ENCODE data around the gene IQCC.
"Not testable (repeated sequence)": the region's sequence is repeated elsewhere in the genome, so short reads cannot be mapped to it uniquely, and the experiment has no call there.

The IQCC gene
- total RNA-seq: 3.8 to 4.5 reads per million in 2 experiments

DNA sequence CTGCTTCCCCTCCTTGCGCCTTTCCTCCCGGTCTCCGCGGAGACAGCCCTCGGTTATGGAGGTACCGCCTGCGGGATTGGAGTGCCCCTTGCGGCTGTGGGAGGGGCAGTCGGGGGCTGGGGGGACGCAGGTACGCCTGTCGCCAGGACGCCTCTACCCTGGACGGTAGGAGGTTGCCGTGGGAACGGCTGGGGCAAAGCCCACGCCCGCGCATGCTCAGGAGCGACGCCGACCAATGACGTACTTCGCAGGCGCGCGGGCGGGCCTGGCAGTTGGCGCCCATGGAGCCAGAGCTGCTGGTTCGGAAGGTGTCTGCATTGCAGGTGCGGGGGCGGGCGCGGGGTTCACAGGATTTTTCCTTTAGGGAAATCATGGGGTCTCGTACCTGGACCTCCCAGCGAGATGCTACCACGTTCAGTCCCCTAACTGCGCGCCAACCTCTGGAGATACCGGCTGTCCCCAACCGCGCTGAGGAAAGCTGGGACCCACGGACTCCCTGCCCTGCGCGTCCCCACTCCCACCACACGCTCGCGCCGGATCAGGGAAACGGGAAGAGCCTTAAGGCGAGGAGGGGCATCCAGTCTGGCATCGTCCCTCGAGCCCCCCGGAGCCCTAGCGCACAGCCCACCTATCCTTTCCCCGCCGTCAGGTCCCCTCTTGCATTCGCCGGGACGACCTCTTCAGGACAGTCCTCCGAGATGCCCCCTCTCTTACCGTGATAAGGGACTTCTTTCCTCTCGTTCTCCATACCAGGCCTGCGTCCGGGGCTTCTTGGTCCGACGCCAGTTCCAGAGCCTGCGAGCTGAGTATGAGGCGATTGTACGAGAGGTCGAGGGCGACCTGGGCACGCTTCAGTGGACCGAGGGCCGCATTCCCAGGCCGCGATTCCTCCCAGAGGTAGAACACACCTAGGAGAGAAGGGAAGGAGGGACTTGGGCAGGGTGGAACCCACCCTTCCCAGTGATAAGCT lies at the start of gene IQCC:
IQCC (plus strand) TSS at position 271 of the 970 bp plus-strand sequence; CDS start at position 282, 11 bp downstream.
- DNase-seq (ENCODE audit: low read depth): peak; percentile 81

DNA sequence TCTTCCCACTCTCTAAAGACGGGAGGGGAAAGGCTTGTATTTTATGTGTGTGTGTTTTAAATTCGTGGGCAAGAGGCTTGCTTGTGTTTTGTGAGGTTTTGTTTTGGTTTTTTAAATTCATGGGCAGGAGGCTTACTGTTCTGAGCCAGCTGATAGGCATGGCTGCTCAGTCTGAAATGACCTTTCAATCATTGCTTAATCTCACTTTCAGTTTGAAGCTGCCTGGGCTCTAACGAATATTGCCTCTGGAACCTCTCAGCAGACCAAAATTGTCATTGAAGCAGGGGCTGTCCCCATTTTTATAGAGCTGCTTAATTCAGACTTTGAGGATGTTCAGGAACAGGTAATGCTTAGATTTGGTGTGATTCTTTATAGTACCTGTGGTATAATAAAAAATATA lies 46.3 kb upstream of the IQCC start:
- no peak for DNase-seq (ENCODE audit: low read depth)

DNA sequence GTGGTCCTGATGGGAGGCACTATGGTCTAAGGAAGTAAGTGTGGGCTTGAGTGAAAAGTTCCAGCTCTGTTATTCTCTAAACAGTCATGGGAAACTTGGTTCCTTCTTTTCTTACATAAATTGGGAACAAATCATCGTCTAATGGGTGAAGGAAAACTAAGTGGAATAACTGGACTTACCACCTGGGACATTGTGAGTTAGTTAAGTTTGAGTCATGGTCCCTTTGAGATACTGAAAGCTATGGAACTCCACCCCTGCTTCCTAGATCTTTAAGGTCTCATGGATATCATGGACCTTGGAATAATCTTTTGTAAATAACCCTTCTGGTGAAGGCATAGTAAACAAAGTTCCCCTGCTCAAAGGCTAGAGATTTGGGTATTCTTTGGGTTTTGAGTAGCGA lies 42.1 kb upstream of the IQCC start:
- no peak for DNase-seq (ENCODE audit: low read depth)

DNA sequence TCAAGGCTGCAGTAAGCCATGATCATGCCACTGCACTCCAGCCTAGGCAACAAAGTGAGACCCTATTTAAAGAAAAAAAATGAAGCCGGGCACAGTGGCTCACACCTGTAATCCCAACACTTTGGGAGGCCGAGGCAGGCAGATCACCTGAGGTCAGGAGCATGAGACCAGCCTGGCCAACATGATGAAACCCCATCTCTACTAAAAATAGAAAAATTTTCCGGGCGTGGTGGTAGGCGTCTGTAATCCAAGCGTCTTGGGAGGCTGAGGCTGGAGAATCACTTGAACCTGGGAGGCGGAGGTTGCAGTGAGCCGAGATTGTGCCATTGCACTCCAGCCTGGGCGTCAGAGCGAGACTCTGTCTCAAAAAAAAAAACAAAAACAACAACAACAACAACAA lies 39.8 kb upstream of the IQCC start:
- DNase-seq (ENCODE audit: low read depth): not testable (repeated sequence)

DNA sequence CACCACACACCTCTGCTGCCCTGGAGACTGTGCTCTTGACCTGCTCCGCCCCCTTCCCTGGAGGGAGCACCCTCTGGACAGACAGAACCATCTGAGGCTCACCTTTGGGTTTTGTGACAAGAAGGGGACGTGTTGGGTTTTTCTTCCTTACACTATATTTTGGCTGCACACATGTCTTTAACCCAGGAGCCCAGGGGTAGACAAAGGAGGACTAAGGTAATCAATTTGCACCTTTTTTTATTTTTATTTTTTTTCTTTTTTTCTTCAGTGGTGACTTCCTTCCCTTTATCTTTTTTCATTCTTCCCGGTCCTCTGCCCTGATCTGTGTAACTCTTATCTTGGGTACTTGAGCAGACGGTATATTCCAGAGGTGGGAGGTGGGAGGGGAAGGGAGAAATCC lies 34.5 kb upstream of the IQCC start:
- no peak for DNase-seq (ENCODE audit: low read depth)

DNA sequence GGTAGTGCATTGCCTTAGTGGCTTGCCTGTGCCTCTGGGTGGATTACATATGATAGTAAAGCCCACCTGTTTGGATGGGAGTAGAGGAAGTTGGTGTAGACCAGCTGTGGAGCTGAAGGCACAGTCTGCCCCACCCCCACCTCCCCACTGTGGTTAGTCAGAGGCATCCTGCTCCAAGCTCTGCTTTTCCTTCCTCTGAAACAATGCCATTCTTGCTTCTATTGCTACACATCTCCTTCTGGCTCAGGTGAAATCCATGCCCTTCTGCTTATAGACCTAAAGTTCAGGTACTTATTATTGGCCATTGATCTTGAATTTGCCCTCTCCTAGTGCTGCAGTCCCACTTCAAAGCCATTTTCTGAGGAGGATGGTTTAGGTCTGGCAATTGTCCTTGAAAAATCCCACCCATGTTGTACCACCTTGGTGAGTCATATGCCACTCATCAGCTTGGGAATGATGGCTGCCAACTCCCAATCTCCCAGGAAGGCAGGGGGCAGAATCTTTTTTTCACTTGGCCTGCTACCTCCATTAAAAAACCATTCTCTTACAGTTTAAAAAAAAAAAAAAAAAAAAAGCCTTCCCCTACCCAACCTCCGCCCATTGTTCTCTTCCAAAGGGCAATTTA lies 32.7 kb upstream of the IQCC start:
- DNase-seq (ENCODE audit: low read depth): no peak

DNA sequence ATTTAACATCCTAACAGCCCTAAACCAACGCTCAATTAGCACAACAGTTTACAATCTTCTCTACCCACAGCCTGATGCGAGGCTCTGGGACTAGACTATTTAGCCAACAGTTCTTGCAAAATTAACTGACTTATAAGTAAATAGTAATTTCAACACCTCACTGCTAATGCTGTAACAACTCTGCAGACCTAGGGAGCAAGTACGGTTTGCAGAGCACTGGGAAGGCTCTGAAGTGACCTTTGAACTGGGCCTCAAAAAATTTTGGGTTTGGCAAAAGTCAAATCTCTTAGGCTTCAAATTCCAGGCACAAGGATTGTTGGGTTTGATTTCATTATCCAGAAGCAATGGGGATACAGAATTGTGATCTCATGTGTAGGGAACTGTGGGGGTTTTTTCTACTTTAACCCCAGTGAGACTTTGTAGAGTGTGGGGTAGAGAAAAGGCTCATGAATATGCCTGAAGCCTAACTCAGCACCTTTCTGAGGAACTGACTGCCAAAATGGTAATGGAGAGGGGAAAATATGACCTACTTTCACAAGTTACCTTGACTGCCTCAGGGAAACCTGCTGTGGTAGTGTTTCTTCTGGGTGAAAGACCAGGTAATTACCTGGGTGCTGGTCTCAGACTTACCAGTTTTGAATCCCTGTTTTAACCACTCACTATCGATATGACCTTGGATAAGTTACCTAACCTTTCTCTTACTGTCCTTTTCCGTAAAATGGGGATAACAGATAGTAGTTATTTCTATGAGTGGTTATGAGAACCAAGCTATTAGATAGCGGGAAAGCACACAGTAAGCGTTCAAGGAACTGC lies 26.9 kb upstream of the IQCC start:
- DNase-seq (ENCODE audit: low read depth): no peak

DNA sequence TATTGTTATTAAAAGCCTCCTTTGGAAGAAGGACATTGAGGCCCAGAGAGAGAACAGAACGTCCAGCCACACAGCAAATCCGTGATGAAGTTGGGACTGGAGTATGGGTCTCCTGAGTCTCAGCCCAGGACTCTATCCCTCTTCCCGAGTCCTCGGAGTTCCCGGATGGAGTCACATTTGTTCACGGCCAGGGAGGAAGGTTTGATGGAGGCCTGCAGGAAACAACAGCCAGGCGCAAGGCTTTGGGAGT lies 26.4 kb upstream of the IQCC start:
- no peak for DNase-seq (ENCODE audit: low read depth)

DNA sequence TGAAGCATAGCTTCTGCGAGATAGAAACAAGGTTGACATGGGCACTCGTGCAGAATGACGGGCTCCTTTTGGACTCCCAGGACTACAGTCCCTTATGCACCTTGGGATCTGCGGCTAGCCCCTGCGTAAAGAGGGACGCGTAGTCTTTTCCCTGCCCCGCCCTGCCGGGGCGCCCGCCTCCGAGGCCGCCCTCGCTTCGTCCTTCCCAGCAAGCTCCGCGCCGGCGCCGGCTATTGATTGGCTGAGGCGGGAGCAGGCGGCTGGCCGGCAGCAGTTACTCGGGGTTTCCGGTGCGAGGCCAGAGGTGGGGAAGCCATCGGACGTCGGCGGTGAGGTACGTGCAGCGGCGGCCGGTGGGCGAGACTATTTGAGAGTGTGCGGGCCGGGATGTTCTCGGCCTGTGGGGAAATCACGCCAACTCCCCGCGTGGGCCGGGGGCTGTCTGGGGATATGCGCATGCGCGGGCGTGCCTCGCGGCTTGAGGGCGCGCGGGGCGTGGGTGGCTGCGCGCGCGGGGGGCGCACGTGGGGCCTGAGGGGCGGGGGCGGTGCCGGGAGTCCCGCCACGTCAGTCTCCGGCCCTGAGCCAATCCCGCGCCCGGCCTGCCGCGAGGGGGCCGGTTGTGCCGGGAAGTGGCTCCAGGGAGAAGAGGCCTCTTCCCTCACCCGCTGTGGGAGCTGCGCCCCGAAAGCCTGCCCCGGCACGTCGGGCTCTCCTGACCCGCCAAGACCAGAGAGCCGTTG lies 25.9 kb upstream of the IQCC start, which contains the start of gene TXLNA:
TXLNA (plus strand) TSS at position 233 of the 743 bp plus-strand sequence. CDS start 671 bp downstream, outside the sequence.
- peak; percentile 80 for DNase-seq (ENCODE audit: low read depth)

DNA sequence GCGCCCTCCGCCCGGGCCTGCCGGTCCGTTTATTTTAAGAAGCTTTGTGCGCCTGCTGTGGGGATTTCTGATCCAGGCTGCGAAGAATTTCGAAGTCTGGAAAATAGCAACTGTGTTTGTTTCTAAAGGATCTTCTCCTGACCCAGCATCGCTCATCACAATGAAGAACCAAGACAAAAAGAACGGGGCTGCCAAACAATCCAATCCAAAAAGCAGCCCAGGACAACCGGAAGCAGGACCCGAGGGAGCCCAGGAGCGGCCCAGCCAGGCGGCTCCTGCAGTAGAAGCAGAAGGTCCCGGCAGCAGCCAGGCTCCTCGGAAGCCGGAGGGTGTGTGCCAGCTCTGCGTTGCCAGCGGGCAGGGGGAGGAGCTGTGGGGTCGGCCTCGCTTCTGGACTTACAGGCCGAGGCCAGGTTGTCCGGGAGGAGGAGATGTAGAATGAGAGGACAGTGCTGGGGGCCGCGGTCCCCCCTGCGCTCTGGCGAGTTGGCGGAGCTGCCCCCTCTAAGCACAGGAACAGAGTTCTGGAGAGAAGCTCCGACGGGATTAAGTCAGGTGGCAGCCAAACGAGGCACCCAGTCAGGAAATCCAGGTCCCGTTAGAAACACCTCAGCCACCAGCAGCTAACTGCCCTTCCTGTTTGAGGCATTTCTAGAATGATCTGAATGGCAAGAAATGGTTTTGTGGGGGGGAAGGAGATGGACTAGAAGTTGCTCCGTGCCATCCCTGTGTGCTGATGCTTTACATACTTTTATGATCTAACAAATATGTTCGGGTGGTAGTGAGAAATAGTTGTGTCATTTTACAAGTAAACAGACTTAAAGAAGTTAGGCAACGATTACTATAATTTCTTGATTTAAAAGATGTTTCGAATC lies 25.0 kb upstream of the IQCC start:
- DNase-seq (ENCODE audit: low read depth): no peak

DNA sequence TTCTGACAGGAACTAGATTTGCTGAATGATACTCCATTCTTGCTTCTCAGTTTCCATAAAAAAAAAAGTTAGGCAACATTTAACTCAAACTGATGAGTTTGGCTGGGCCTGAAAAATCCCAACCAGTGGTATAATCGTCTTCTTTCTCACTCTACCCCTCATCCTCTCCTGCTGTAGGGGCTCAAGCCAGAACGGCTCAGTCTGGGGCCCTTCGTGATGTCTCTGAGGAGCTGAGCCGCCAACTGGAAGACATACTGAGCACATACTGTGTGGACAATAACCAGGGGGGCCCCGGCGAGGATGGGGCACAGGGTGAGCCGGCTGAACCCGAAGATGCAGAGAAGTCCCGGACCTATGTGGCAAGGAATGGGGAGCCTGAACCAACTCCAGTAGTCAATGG lies 24.4 kb upstream of the IQCC start:
- no peak for DNase-seq (ENCODE audit: low read depth)

DNA sequence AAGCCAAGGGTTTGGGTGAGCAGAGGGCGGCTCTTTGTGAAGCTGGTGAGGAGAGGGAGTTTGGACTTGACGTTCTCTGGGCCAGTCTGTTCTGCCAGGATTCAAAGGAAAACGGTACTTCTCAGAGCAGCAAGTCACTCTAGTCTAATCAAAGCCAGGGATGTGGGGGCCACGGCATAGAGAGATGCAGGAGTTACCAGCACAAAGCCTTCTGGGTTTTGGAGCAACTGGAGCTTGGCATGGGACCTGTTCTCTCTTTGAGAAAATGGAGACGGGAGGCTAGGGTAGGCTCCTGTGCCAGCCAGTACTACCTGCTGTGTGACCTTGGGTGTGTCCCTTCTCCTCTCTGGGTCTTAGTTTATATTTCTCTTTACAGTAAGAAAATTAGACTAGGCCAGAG lies 23.9 kb upstream of the IQCC start:
- no peak for DNase-seq (ENCODE audit: low read depth)

DNA sequence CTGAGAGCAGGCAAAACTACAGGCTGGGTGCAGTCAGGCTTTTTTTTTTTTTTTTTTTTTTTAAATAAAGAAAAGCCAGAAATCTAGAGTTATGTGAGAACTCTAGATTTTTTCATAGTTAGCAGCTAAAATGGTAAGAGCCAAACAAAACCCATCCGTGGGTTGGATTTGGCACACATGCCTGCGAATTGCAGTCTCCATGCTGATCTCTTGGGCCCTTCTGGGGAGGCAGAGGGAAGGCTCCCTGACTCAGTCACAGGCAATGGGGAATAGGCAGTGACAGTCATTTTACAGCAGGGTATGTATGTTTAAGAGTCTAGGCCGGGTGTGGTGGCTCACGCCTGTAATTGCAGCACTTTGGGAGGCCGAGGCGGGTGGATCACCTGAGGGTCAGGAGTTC lies 23.4 kb upstream of the IQCC start:
- no peak for DNase-seq (ENCODE audit: low read depth)

DNA sequence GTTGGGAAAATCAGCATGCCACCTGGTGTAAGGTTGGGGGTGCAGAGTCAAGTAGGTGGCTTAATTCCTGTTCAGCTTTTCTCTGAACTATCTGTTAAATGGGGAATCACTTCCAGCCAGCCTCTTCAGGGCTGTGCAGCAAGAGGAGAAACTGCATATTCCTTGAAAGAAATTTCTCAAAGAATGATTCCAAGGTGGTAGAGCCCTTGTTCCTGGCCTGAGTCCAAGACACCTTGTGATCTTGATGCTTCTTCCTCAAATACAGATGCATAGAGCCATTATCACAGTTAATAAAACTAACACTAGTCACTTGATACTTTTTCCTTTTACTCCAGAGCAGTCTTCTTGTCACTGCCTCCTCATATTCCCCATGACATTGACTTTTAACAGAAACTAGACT lies 20.8 kb upstream of the IQCC start:
- DNase-seq (ENCODE audit: low read depth): no peak

DNA sequence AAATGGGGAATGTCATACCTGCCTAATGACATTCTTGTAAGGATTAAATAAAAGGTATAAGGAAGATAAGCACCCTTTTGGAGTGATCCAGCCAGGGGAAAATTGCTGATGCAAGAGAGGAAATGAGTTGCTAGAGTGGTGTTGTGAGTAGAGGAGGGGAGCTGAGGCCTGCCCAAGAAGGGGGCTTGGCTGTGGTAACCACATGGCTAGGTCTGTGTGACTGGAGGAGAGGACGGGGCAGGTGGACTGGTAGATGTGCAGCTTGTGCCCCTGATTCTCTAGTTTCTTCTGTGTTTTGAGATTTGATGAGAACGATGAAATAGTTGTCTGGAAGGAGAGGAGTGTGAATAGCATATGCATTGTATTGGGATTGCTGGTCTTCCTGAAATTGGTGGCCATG lies 19.4 kb upstream of the IQCC start:
- DNase-seq (ENCODE audit: low read depth): no peak

DNA sequence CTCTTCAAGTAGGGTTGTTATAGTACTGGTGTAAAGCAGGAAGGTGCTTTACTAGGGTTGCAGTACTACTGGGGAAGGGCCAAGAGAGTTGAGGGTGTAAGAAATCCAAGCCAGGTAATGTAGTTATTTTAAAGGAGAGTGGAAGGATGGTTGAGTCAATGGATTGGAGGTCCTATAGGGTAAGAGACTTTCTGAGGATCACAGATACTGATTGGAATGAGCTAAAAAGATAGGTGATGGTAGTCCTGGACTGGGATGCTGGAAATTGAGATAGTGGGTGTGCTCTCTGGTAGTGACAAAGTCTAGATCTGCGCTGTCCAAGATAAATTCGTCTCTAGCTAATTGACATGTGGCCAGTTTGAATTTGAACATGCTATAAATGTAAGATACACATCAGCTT lies 19.0 kb upstream of the IQCC start:
- DNase-seq (ENCODE audit: low read depth): no peak

DNA sequence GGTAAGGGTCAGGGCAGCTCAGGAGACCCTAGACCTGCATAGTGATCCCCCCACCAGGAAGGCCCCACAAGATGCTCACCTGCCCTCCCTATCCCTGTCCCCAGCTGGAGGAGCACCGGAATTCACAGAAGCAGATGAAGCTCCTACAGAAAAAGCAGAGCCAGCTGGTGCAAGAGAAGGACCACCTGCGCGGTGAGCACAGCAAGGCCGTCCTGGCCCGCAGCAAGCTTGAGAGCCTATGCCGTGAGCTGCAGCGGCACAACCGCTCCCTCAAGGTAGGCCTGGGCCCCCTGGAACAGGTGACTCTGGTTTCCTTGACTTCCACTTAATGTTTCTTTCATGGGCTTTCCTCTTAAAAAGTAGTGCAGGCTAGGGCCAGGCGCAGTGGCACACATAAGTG lies 17.6 kb upstream of the IQCC start:
- DNase-seq (ENCODE audit: low read depth): no peak

DNA sequence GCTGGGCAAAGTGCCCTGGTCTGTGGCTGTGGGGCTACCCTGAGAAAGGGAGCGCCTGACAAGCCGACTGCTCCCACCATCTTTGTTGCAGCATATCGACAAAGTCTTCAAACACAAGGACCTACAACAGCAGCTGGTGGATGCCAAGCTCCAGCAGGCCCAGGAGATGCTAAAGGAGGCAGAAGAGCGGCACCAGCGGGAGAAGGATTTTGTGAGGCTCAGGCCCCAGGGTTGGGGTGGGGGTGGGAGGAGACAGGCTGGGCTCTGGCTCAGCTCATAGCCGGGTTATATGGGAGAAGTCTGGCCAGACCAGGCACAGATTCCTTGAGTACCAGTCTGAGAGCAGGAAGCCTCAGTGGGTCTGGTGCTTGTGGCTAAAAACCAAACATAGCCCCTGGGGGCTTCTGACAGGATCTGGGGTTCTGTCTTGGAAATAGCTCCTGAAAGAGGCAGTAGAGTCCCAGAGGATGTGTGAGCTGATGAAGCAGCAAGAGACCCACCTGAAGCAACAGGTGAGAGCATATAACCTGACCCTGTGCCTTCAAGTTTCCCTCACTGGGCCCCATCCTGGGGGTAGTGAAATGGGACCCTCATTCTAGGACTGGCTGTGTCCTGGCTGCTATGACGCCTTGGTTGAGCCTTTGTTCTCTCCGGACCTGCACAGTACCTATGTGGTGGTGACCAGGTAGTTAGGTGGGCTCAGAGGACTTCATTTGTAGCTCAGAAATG lies 13.1 kb upstream of the IQCC start:
- no peak for DNase-seq (ENCODE audit: low read depth)

DNA sequence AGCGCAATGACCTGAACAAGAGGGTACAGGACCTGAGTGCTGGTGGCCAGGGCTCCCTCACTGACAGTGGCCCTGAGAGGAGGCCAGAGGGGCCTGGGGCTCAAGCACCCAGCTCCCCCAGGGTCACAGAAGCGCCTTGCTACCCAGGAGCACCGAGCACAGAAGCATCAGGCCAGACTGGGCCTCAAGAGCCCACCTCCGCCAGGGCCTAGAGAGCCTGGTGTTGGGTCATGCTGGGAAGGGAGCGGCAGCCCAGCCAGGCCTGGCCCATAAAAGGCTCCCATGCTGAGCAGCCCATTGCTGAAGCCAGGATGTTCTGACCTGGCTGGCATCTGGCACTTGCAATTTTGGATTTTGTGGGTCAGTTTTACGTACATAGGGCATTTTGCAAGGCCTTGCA lies 10.5 kb upstream of the IQCC start:
- DNase-seq (ENCODE audit: low read depth): no peak

DNA sequence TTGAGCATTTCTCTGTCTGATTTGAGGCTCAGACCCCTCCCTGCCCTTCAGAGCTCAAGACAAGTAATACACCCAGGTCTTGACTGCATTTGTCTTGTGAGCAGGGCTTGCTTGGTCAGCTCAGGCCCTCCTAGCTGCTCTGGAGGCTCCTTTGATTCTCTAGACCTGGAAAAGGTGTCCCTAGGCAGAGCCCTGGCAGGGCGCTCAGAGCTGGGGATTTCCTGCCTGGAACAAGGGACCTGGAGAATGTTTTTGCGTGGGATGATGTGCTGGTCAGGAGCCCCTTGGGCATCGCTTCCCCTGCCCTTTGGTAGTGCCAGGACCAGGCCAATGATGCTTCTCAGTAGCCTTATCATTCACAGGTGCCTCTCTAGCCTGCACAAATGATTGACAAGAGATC lies 9.9 kb upstream of the IQCC start:
- DNase-seq (ENCODE audit: low read depth): no peak
